Adrenal gland (tissue), 12 donors: ENCODE data around the gene CFH. TPM values are rescaled to one million over a fixed set of nuclear protein-coding genes. Genes with fewer than 3 reads are reported as not detected.

ENCODE experiments used
- DNase-seq, 7 donors: peaks; one replicate each; pipeline ENCODE4 v3.0.0-alpha.2; 2019 to 2020
- H3K27ac ChIP-seq, 5 donors: fragments of 200-600 bp; sonication (generic) in 4 of 5; 1 replicate in 3 of 5; 2 replicates in 2 of 5; pipeline versions ENCODE4 v1.5.1 to v1.8.0; 2016 to 2020; ENCODE audit warnings: mild to moderate bottlenecking in 1 of 5
- H3K27me3 ChIP-seq: fragments of 200-600 bp; 2 replicates; pipeline ENCODE4 v1.8.0; 2021
- H3K36me3 ChIP-seq, 2 donors: fragments of 200-600 bp; replicated peaks in 1 of 2; 1 replicate in 1 of 2; 2 replicates in 1 of 2; pipeline versions ENCODE4 v1.5.1 to v1.8.0; 2018 to 2022
- H3K4me1 ChIP-seq, 2 donors: fragments of 200-600 bp; replicated peaks in 1 of 2; 1 replicate in 1 of 2; 2 replicates in 1 of 2; pipeline versions ENCODE4 v1.5.1 to v1.8.0; 2018 to 2021
- H3K4me3 ChIP-seq, 4 donors: fragments of 200-600 bp; sonication (generic) in 3 of 4; one replicate each; pipeline ENCODE4 v1.5.1; 2016 to 2018
- H3K9me3 ChIP-seq, 3 donors: fragments of 200-600 bp; sonication (generic) in 1 of 3; replicated peaks in 1 of 3; 1 replicate in 2 of 3; 2 replicates in 1 of 3; pipeline versions ENCODE4 v1.5.1 to v1.8.0; 2016 to 2021
- POLR2A ChIP-seq, 2 donors: fragments of 450-650 bp; IDR thresholded peaks; one replicate each; pipeline ENCODE4 v1.6.1; 2017; ENCODE audit warnings: antibody characterized with exemption in 2 of 2, mild to moderate bottlenecking in 2 of 2, moderate library complexity in 1 of 2
- WGBS, 4 donors: extraction: QIAGEN DNeasy Blood & Tissue Kit in 2 of 4; methylation state at CpG; one replicate each; pipeline versions ENCODE4 v1.1.5 to v1.1.7; 2013 to 2017; 5-methylcytosine and 5-hydroxymethylcytosine counted together
- intact Hi-C, 2 donors: fragments of 100-400 bp; cut with DNase I; formaldehyde crosslinking; loops; one replicate each; pipeline versions ENCODE4 v1.14.1 to v1.15.0; 2022 to 2023
- polyA plus RNA-seq, 3 donors: library from polyadenylated mRNA; stranded (reverse); fragments of 200-250 nt in 2 of 3; fragments of 350-450 nt in 1 of 3; fragmentation: Illumina TruSeq in 1 of 3; extraction: RNeasy Lipid Tissue Mini Kit (QIAGEN cat#74804) in 1 of 3; gene quantifications; one replicate each; pipeline ENCODE4 v1.2.3, GENCODE V29; 2013 to 2014
- total RNA-seq, 9 donors: library from RNA; depleted of rRNA in 4 of 9; stranded (reverse); fragments of >200 nt in 4 of 9; fragments of 120-200 nt in 1 of 9; fragmentation: NEBNext Ultra II Directional in 1 of 9; extraction: Animal tissue kit (Norgen Biotek cat#: 25700) in 1 of 9; gene quantifications; one replicate each; pipeline versions ENCODE4 v1.1.0 to v1.2.4, GENCODE V29; 2013 to 2023
- TF ChIP-seq, protein P1 (sequence below), 6 experiments: fragments of 450-650 bp in 4 of 6; fragments of 200-600 bp in 2 of 6; sonication (generic) in 1 of 6; IDR thresholded peaks; 1 replicate in 5 of 6; 2 replicates in 1 of 6; pipeline versions ENCODE4 v1.5.1 to v1.8.0; 2016 to 2021; ENCODE audit warnings: antibody characterized with exemption in 6 of 6, mild to moderate bottlenecking in 2 of 6, moderate library complexity in 1 of 6
- donor health status: healthy with polysubstance abuse.
- donor health status: Bipolar disorder and iron deficiency.
- donor health status: DM: yes; HTN: yes; CAD: no.
- donor health status: DM: no; HTN: no; CAD: no.
- donor health status: DM: no; HTN: no; CAD: no.
- donor health status: DM: yes; HTN: yes; CAD: no.

CFH gene
- total and polyA plus RNA-seq, 12 donors, result 33.0 to 151 (median 74.4) TPM

GRCh38 chr1:196669051-196669450 lies 17.2 kb downstream of the CFH start:
- Histone ChIP-seq H3K4me3 (no peak overlapping the region), H3K27me3 (no peaks in the 10 kb centered on the region), H3K27ac (no peak overlapping the region), H3K36me3 (no peaks in the 10 kb centered on the region), H3K9me3 (no peaks in the 10 kb centered on the region), H3K4me1 (no peaks in the 10 kb centered on the region)
- intact Hi-C loops, result no loop called here
- DNase-seq, result no peak
- TF ChIP-seq, protein P1, sequence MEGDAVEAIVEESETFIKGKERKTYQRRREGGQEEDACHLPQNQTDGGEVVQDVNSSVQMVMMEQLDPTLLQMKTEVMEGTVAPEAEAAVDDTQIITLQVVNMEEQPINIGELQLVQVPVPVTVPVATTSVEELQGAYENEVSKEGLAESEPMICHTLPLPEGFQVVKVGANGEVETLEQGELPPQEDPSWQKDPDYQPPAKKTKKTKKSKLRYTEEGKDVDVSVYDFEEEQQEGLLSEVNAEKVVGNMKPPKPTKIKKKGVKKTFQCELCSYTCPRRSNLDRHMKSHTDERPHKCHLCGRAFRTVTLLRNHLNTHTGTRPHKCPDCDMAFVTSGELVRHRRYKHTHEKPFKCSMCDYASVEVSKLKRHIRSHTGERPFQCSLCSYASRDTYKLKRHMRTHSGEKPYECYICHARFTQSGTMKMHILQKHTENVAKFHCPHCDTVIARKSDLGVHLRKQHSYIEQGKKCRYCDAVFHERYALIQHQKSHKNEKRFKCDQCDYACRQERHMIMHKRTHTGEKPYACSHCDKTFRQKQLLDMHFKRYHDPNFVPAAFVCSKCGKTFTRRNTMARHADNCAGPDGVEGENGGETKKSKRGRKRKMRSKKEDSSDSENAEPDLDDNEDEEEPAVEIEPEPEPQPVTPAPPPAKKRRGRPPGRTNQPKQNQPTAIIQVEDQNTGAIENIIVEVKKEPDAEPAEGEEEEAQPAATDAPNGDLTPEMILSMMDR (IDR thresholded peaks at IDR 0.05), result no peak
- TF ChIP-seq POLR2A (IDR thresholded peaks at IDR 0.05), result no peak
- 65 to 80% (median 75%) methylated on average over 2 of the region's 2 CpGs for WGBS, 4 donors

- no peak for DNase-seq
- TF ChIP-seq, protein P1 (IDR thresholded peaks at IDR 0.05), result no peak
- no peak for TF ChIP-seq POLR2A (IDR thresholded peaks at IDR 0.05)
- Histone ChIP-seq H3K36me3 (no peaks in the 10 kb centered on the region), H3K27me3 (no peaks in the 10 kb centered on the region), H3K9me3 (no peaks in the 10 kb centered on the region), H3K27ac (no peak overlapping the region), H3K4me1 (no peaks in the 10 kb centered on the region), H3K4me3 (no peak overlapping the region)
- intact Hi-C loops, result no loop called here
Measured at GRCh38 chr1:196669693-196670092, 17.9 kb downstream of the CFH start.

DNA sequence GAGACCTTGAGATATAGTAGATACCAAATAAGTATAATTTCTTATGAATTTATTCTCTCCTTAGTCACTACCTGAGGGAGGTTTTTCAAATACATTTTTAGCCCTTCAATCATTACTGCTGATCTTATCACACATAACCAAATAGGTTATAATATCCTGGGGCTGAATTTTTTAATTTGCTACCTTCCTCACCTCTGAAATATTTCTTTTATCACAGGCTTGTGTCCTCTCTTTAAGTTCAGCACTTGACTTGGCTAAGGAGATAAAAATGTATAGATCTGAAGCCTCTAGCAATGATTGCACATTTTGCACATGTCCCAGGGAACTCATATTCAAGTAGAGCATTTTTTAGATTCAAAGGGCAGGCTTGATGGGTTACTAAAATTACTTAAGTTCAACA lies 23.1 kb downstream of the CFH start:
- Histone ChIP-seq H3K9me3 (no peaks in the 10 kb centered on the region), H3K27me3 (no peaks in the 10 kb centered on the region), H3K4me1 (no peaks in the 10 kb centered on the region), H3K27ac (no peak overlapping the region), H3K36me3 (no peaks in the 10 kb centered on the region), H3K4me3 (no peak overlapping the region)
- intact Hi-C loops, result no loop called here
- no peak for DNase-seq
- no peak for TF ChIP-seq POLR2A (IDR thresholded peaks at IDR 0.05)
- TF ChIP-seq, protein P1 (IDR thresholded peaks at IDR 0.05), result no peak

DNA sequence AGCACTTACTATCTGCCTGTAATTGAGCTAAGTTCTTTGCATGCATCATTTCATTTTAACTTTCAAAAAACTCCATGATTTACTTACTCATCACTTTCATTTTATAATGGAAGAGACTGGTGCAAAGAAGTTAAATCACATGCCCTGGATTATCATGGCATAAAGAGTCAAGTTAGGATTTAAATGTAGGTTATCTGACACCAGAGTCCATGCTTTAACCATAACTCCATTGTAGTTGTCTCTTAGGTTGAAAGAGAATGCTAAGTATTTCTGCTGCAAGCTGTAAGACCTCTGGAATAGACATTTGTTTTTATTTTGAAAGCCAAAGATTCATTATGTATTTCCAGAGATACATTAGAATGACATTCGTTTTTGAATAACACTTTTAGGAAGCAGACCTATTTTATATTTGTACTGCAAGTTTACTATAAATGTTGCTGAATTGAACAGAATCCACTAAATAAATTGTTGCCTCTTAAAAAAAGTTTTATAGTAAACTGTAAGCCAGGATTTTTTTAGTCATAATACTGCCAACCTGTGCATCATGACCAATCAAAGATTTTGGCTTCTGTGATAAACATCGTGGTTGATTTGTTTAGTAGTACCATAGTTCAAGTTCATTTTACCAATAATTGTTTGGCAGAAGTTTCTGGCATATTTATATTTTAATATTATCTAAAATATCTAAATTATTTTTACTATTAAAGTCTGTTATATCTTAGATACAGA lies 26.1 kb downstream of the CFH start:
- Histone ChIP-seq H3K9me3 (no peaks in the 10 kb centered on the region), H3K27me3 (no peaks in the 10 kb centered on the region), H3K27ac (no peak overlapping the region), H3K4me3 (no peak overlapping the region), H3K36me3 (no peaks in the 10 kb centered on the region), H3K4me1 (no peaks in the 10 kb centered on the region)
- DNase-seq, result no peak
- intact Hi-C loops, result no loop called here
- 49 to 59% (median 51%) methylated on average over 2 of the region's 2 CpGs for WGBS, 4 donors
- TF ChIP-seq POLR2A (IDR thresholded peaks at IDR 0.05), result no peak
- TF ChIP-seq, protein P1 (IDR thresholded peaks at IDR 0.05), result no peak
